AG04450 (cell line): ENCODE results near the gene UTY. TPM values are rescaled to one million over a fixed set of nuclear protein-coding genes. Genes with fewer than 3 reads are reported as not detected.

Experiments
- CTCF ChIA-PET: fragments of 300-600, 350-600 bp; formaldehyde crosslinking; extraction: SDS; loops from one replicate; lab custom pipeline; 2022; ENCODE audit warnings: antibody characterized with exemption, inconsistent platforms; lab: Charles Lee
- POLR2A ChIA-PET: fragments of 350-600 bp; formaldehyde crosslinking; extraction: SDS; loops from one replicate; lab custom pipeline; 2021; ENCODE audit warnings: antibody characterized with exemption, inconsistent platforms; lab: Yijun Ruan, JAX
- DNase-seq: peaks from one replicate; pipeline ENCODE4 v3.0.0-alpha.2; 2011; ENCODE audit warnings: low read depth, low spot score
- H3K27ac ChIP-seq: one replicate; pipeline ENCODE4 v1.5.1; 2012; ENCODE audit warnings: low read depth, low read length, control low read depth
- H3K27me3 ChIP-seq: one replicate; pipeline ENCODE4 v1.6.0; 2012; ENCODE audit warnings: low read length; ENCODE audit not compliant: control insufficient read depth, insufficient read depth
- H3K4me3 ChIP-seq: 2 replicates; pipeline ENCODE4 v1.5.1; 2011; ENCODE audit warnings: mild to moderate bottlenecking, low read depth, low read length, control low read depth
- H3K9me3 ChIP-seq: 2 replicates; pipeline ENCODE4 v1.5.1; 2012; ENCODE audit warnings: low read length; ENCODE audit not compliant: control insufficient read depth, insufficient read depth
- polyA plus RNA-seq: library from polyadenylated mRNA; depleted of rRNA; stranded (reverse); fragments of >200 nt; gene quantifications from 2 replicates; pipeline ENCODE4 v1.2.3, GENCODE V29; 2011
- TF ChIP-seq, protein P1 (sequence below): IDR thresholded peaks from 2 replicates; pipeline ENCODE4 v1.5.1; 2011; ENCODE audit warnings: low read depth, low read length, control low read depth, inconsistent platforms

The UTY gene
- polyA plus RNA-seq, 1 experiment: 11.0 TPM

DNA sequence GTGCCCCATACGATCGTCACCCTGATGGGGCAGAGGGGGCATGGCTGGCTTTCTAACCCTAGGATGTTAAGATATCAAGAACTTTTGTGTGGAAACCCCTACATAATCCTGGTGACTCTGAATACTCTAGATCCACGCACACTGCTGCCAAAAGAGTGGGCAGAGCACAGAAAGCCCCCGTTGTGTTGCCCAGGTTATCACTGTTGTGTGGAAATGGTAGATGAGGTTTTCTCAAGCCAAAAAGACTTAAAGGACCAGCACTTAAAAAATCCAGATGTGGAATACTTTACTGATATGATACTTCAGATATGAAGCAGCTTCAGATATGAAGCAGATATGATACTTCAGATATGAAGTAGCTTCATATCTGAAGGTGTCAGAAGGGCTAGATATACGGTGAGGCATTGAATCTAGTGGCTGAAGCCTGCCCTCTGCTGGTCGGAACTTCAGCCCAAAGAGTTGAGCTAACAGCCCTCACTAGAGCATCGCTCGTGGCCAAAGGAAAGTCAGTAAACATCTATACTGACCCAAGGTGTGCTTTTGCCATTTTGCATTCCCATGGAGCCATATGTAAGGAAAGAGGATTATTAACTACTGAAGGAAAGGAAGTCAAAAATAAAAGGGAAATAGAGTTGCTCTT lies 136.4 kb downstream of the UTY start:
- H3K27ac ChIP-seq: no peak overlapping the region
- no peaks in the 10 kb centered on the region for H3K9me3 ChIP-seq
- ChIA-PET POLR2A (no interaction called here), CTCF (interaction anchor here (0.6 to 2.5 kb wide), 21 partner anchors 10 to 432 kb away, joined by 3 to 10 read pairs (median 4); no protein-coding TSS in a partner anchor)
- H3K27me3 ChIP-seq: no peaks in the 10 kb centered on the region
- no peak for DNase-seq
- H3K4me3 ChIP-seq: no peak overlapping the region
- TF ChIP-seq, protein P1, sequence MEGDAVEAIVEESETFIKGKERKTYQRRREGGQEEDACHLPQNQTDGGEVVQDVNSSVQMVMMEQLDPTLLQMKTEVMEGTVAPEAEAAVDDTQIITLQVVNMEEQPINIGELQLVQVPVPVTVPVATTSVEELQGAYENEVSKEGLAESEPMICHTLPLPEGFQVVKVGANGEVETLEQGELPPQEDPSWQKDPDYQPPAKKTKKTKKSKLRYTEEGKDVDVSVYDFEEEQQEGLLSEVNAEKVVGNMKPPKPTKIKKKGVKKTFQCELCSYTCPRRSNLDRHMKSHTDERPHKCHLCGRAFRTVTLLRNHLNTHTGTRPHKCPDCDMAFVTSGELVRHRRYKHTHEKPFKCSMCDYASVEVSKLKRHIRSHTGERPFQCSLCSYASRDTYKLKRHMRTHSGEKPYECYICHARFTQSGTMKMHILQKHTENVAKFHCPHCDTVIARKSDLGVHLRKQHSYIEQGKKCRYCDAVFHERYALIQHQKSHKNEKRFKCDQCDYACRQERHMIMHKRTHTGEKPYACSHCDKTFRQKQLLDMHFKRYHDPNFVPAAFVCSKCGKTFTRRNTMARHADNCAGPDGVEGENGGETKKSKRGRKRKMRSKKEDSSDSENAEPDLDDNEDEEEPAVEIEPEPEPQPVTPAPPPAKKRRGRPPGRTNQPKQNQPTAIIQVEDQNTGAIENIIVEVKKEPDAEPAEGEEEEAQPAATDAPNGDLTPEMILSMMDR: peak; percentile 49

DNA sequence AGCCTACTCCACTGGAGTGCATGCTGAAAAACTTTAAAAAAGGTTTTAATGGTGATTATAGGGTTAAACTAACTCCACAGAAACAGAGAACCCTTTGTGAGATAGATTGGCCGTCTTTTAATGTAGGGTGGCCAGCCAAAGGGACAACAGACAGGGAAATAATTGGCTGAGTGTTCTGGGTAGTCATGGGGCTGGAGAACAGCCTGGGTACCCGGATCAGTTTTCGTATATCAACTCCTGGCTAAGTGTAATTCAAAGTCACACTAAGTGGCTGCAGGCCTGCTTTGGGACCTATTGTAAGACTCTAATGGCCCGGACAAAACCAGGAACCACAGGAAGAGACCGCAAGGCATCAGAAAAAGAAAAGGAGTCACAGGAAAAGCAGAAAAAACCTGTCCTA lies 139.9 kb downstream of the UTY start:
- ChIA-PET CTCF (no interaction called here), POLR2A (no interaction called here)
- TF ChIP-seq, protein P1: no peak
- Histone ChIP-seq H3K27ac (no peak overlapping the region), H3K27me3 (no peaks in the 10 kb centered on the region), H3K9me3 (no peaks in the 10 kb centered on the region), H3K4me3 (no peak overlapping the region)
- DNase-seq: no peak

DNA sequence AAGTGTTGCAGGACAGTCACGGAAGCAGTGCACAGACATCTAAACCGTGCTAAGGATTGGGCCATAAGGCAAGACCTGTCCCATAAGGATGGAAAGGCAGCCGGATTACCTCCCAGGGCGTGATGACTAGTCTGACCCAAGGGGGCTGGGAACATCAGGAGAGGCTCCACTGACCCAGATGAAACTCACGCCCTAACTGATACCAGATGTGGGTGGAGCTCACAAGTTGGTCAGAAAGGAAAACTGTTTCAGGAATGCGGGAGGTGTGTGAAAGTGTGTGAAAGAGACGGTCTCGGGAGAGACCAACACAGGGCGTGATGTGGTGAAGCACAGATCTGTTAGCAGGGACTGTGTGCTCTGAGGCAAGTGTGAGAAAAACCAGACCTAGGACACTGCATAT lies 140.5 kb downstream of the UTY start:
- no peak for DNase-seq
- H3K27ac ChIP-seq: no peak overlapping the region
- ChIA-PET POLR2A (no interaction called here), CTCF (no interaction called here)
- no peaks in the 10 kb centered on the region for H3K27me3 ChIP-seq
- TF ChIP-seq, protein P1: no peak
- no peaks in the 10 kb centered on the region for H3K9me3 ChIP-seq
- no peak overlapping the region for H3K4me3 ChIP-seq

DNA sequence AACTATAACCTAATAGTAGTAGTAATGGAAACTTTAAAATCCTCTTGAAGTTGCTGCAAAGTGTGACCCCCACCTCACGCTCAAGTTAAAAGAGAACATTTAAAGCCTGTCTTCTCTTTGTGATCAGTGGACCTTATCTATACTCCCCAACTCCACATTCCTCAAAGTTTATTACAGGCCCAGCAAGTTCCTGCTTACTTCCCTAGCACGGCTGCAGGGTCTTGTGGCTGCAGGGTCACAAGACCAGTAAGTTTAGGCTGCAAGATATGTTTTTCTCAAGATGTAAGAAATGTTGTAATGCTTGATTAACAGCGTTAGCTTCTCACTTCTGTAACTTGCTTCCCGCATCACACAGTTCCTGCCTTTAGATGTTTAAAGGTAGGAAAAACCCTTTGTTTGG lies 141.1 kb downstream of the UTY start:
- Histone ChIP-seq H3K27me3 (no peaks in the 10 kb centered on the region), H3K27ac (no peak overlapping the region), H3K4me3 (no peak overlapping the region), H3K9me3 (no peaks in the 10 kb centered on the region)
- no peak for DNase-seq
- POLR2A ChIA-PET: no interaction called here
- CTCF ChIA-PET: no interaction called here
- TF ChIP-seq, protein P1: no peak

DNA sequence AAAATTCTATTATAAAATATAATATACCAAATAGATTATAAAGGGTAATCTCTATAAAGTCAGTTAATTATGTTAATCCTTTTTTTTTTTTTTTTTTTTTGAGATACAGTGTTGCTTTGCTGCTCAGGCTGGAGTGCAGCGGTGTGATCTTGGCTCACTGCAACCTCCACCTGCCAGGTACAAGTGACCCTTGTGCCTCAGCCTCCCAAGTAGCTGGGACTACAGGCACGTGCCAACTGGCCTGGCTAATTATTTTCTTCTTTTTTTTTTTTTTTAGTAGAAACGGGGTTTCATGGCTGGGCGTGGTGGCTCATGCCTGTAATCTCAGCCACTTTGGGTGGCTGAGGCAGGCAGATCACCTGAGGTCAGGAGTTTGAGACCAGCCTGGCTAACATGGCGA lies 141.9 kb downstream of the UTY start:
- TF ChIP-seq, protein P1: no peak
- Histone ChIP-seq H3K27ac (no peak overlapping the region), H3K9me3 (no peaks in the 10 kb centered on the region), H3K4me3 (no peak overlapping the region), H3K27me3 (no peaks in the 10 kb centered on the region)
- CTCF ChIA-PET: no interaction called here
- POLR2A ChIA-PET: no interaction called here
- DNase-seq: no peak
